ENCODE results near the gene GRB10. TPM values are rescaled to one million over a fixed set of nuclear protein-coding genes. Genes with fewer than 3 reads are reported as not detected.

The GRB10 gene
- total and polyA plus RNA-seq, 2 donors (not counting 3 experiments of a cell fraction or from before 2014, with no cell fraction given), result 43.7 to 240 TPM

- Histone ChIP-seq H4K20me1 (replicated peaks; ENCODE audit: control insufficient read depth, extremely low read depth, insufficient read depth, low read length) (no peaks in the 10 kb centered on the region), H2AFZ (ENCODE audit: low read depth, low read length) (no peak overlapping the region)
- intact Hi-C loops (cut with micrococcal nuclease), result no loop called here
These were observed 105.7 kb downstream of the GRB10 start for GRCh38 chr7:50676740-50677637.

More at GRCh38 chr7:50676740-50677637, 105.7 kb downstream of the GRB10 start:
- Histone ChIP-seq H3K36me3 (ENCODE audit: control insufficient read depth in 2 of 2, extremely low read depth in 1 of 2, insufficient read depth in 2 of 2, low read length in 2 of 2) (peaks cover 3 to 35% of the 10 kb centered on the region in 2 experiments), H3K4me1 (ENCODE audit: control insufficient read depth, extremely low read depth, insufficient read depth, low read length) (peaks cover 6% of the 10 kb centered on the region), H3K4me3 (replicated peaks in 1 of 3; ENCODE audit: insufficient read depth in 1 of 3, low read depth in 1 of 3, low read length in 3 of 3) (no peak overlapping the region), H3K9me3 (replicated peaks; ENCODE audit: control insufficient read depth, insufficient read depth, low read length) (no peaks in the 10 kb centered on the region), H3K27ac (ENCODE audit: insufficient read depth, low read depth, low read length) (no peak overlapping the region), H3K9me1 (replicated peaks; ENCODE audit: control insufficient read depth, extremely low read depth, insufficient read depth, low read length) (no peaks in the 10 kb centered on the region), H3K27me3 (ENCODE audit: control insufficient read depth in 2 of 2, insufficient read depth in 2 of 2, low read length in 2 of 2) (no peaks in the 10 kb centered on the region), H3K4me2 (ENCODE audit: insufficient read depth, low read length) (no peak overlapping the region), H3K9ac (replicated peaks; ENCODE audit: extremely low read depth, insufficient read depth, low read length) (no peak overlapping the region), H3K79me2 (ENCODE audit: control insufficient read depth, insufficient read depth, low read length) (peaks cover 91% of the 10 kb centered on the region)
- CTCF ChIA-PET, result interaction anchor here (0.9 to 1.3 kb wide), 3 partner anchors 31 to 464 kb away, joined by 3 to 4 read pairs (median 3); no protein-coding TSS in a partner anchor
- POLR2A ChIA-PET, result interaction anchor here (0.7 kb wide), 1 partner anchor 585 kb away, joined by 10 read pairs; no protein-coding TSS in a partner anchor
- no TSS peak for BruUV-seq (replicated peaks)
- FAIRE-seq (no peak), DNase-seq (ENCODE audit: low read depth, low spot score) (no peak)
- dilution Hi-C loops (cut with MboI; ENCODE audit: extremely low pct_ligation_motif_present, low sequenced_read_pairs), result no loop called here
- TF ChIP-seq POLR2A (IDR thresholded peaks at IDR 0.05; ENCODE audit: low read depth, low read length) (no peak), CTCF (IDR thresholded peaks at IDR 0.05; ENCODE audit: extremely low read depth in 1 of 2, insufficient read depth in 1 of 2, low read depth in 1 of 2, low read length in 2 of 2) (no peak), GATA2 (IDR thresholded peaks at IDR 0.05; ENCODE audit: insufficient read depth, insufficient read length, low read depth, low read length) (no peak), MAX (IDR thresholded peaks at IDR 0.05; ENCODE audit: insufficient read depth, insufficient read length) (no peak), JUN (IDR thresholded peaks at IDR 0.05; ENCODE audit: borderline replicate concordance, insufficient read depth, insufficient read length, low read depth) (no peak)

Measured in endothelial cell of umbilical vein (primary cell).